ENCODE data around the gene PLA2G4A. TPM values are rescaled to one million over a fixed set of nuclear protein-coding genes. Genes with fewer than 3 reads are reported as not detected.

Gene PLA2G4A
- total and polyA plus RNA-seq, 4 donors: 4.7 to 15.4 (median 9.0) TPM

DNA sequence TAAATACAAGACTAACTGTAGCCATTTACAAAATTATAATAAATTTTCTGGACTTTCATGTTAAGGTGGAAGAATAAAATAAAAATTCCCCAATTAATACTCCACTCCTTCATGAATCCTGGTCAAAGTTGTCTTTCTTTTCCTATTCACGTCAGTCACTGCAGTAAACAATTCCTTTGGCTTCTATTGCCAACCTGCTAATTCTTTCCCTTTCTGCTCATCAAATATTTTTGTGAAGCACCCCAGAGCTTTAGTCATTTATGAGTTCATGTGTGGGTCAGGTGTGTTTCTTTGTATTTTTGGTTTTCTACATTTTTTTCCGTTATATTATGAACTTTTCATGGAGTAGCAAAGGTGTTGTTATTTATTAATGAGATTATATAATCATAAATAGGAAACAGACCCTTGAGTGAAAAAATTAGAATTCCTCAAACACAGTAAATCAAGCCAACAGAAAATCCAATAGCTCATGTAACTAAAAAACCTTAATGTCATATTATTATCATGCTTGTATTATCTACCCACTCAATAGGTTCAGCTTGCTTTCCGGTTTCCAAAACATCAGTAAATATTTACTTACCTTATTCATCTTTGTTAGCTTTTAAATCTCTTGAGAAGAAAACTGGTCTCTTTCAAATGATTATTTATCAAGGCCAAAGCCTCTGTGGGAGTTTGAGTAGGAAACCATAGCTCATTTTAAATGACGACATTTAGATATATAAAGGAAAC lies 29.6 kb upstream of the PLA2G4A start:
- Histone ChIP-seq H3K9me3 (ENCODE audit: control insufficient read depth, insufficient read depth, low read length) (no peaks in the 10 kb centered on the region), H3K27ac (ENCODE audit: low read depth, low read length) (no peak overlapping the region), H3K36me3 (ENCODE audit: control insufficient read depth, insufficient read depth, low read length) (no peaks in the 10 kb centered on the region), H3K27me3 (ENCODE audit: control insufficient read depth, insufficient read depth, low read length) (no peaks in the 10 kb centered on the region), H3K4me3 (ENCODE audit: low read depth, low read length) (no peak overlapping the region), H3K4me1 (ENCODE audit: control insufficient read depth, insufficient read depth, low read length) (no peaks in the 10 kb centered on the region)
- WGBS (ENCODE audit: insufficient coverage): no CpG with 5 or more reads among the region's 4 CpGs
- DNase-seq (ENCODE audit: low read depth in 4 of 6, low spot score in 6 of 6): no peak

DNA sequence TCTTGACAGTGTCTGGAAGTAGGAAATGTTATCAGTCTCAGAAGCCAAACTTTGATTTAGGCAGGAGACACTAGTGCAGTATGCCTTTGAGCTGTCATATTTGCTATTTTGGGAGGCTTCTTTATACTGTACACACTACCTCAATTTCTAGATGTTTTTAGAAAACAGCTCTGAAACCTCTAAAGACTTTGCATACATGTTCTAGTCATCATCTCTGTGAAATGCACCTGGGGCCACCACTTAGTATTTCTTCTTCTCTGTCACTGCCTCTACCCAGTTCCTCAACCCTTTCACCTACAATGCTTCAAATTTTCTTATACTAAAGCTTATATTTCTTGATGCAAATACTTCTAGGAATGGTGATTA lies 29.1 kb upstream of the PLA2G4A start:
- H3K27ac ChIP-seq (ENCODE audit: low read depth, low read length): no peak overlapping the region
- DNase-seq (ENCODE audit: low read depth in 4 of 6, low spot score in 6 of 6): no peak
- H3K36me3 ChIP-seq (ENCODE audit: control insufficient read depth, insufficient read depth, low read length): no peaks in the 10 kb centered on the region
- H3K27me3 ChIP-seq (ENCODE audit: control insufficient read depth, insufficient read depth, low read length): no peaks in the 10 kb centered on the region
- H3K4me3 ChIP-seq (ENCODE audit: low read depth, low read length): no peak overlapping the region
- H3K4me1 ChIP-seq (ENCODE audit: control insufficient read depth, insufficient read depth, low read length): no peaks in the 10 kb centered on the region
- no peaks in the 10 kb centered on the region for H3K9me3 ChIP-seq (ENCODE audit: control insufficient read depth, insufficient read depth, low read length)

DNA sequence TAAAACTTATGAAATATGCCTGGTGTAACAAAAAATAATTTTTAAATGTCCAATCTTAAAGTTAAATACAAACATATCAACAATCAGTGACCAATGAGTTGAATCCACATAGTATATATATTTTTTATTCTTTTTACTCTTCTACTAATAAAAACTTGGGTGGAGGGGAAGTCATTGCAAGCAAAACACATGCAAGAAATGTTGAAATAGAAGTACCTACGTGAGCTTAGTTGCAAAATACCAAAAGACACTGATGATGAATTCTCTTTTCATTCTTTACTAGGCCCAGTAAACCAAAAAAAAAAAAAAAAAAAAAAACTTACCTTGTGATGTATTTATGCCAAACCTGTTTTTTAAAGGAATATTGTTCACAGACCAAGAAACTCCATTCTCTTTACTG lies 26.4 kb upstream of the PLA2G4A start:
- H3K36me3 ChIP-seq (ENCODE audit: control insufficient read depth, insufficient read depth, low read length): no peaks in the 10 kb centered on the region

DNA sequence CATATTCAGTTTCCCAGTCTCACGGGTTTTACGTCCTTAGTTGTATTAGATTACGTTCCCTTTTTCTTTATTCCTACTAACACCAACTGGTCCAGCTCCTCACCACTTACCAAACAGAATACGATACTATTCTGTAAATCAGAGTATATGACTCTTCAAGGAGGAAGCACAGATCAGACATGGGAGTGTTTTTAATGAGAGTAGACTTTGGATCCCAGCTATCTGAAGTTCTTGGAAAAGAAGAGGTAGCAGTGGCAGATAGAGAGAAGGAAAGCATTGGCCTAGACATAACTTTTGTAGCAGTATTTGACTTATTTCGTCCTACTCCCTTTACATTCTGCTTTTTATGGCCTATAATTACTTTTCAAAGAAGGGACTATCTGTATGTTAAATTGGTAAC lies 24.1 kb upstream of the PLA2G4A start:
- DNase-seq (ENCODE audit: low read depth in 4 of 6, low spot score in 6 of 6): no peak
- WGBS (ENCODE audit: insufficient coverage): no CpG with 5 or more reads among the region's 5 CpGs
- Histone ChIP-seq H3K27ac (ENCODE audit: low read depth, low read length) (no peak overlapping the region), H3K4me1 (ENCODE audit: control insufficient read depth, insufficient read depth, low read length) (no peaks in the 10 kb centered on the region), H3K9me3 (ENCODE audit: control insufficient read depth, insufficient read depth, low read length) (no peaks in the 10 kb centered on the region), H3K36me3 (ENCODE audit: control insufficient read depth, insufficient read depth, low read length) (no peaks in the 10 kb centered on the region), H3K27me3 (ENCODE audit: control insufficient read depth, insufficient read depth, low read length) (no peaks in the 10 kb centered on the region), H3K4me3 (ENCODE audit: low read depth, low read length) (no peak overlapping the region)

More for the DNA sequence above, 26.4 kb upstream of the PLA2G4A start:
- Histone ChIP-seq H3K27ac (ENCODE audit: low read depth, low read length) (no peak overlapping the region), H3K9me3 (ENCODE audit: control insufficient read depth, insufficient read depth, low read length) (no peaks in the 10 kb centered on the region), H3K4me1 (ENCODE audit: control insufficient read depth, insufficient read depth, low read length) (no peaks in the 10 kb centered on the region), H3K4me3 (ENCODE audit: low read depth, low read length) (no peak overlapping the region), H3K27me3 (ENCODE audit: control insufficient read depth, insufficient read depth, low read length) (no peaks in the 10 kb centered on the region)
- WGBS (ENCODE audit: insufficient coverage): no CpG with 5 or more reads among the region's 1 CpG
- DNase-seq (ENCODE audit: low read depth in 4 of 6, low spot score in 6 of 6): no peak

DNA sequence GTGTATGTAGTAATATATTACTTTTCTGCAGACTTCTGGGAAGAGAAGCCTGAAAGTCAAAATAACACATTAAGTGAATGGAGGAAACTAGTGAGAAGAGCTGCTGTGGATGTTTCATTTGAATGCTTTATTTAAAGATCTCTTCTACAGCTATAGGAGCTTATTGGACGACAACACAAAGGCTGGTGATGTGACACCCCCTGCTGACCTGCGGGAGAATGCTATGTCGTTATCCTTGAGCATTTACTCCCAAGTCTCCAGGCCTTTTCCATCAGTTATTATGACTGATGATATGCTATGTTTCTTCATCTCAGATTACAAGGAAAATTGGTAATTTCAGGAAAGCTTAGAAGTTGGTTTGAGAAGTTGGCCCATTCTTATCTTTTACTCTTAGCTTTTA lies 22.3 kb upstream of the PLA2G4A start:
- no peaks in the 10 kb centered on the region for H3K4me1 ChIP-seq (ENCODE audit: control insufficient read depth, insufficient read depth, low read length)
- no peak overlapping the region for H3K4me3 ChIP-seq (ENCODE audit: low read depth, low read length)
- no peaks in the 10 kb centered on the region for H3K36me3 ChIP-seq (ENCODE audit: control insufficient read depth, insufficient read depth, low read length)
- no peak for DNase-seq (ENCODE audit: low read depth in 4 of 6, low spot score in 6 of 6)
- H3K27ac ChIP-seq (ENCODE audit: low read depth, low read length): no peak overlapping the region
- H3K27me3 ChIP-seq (ENCODE audit: control insufficient read depth, insufficient read depth, low read length): no peaks in the 10 kb centered on the region
- WGBS (ENCODE audit: insufficient coverage): no CpG with 5 or more reads among the region's 3 CpGs
- no peaks in the 10 kb centered on the region for H3K9me3 ChIP-seq (ENCODE audit: control insufficient read depth, insufficient read depth, low read length)

DNA sequence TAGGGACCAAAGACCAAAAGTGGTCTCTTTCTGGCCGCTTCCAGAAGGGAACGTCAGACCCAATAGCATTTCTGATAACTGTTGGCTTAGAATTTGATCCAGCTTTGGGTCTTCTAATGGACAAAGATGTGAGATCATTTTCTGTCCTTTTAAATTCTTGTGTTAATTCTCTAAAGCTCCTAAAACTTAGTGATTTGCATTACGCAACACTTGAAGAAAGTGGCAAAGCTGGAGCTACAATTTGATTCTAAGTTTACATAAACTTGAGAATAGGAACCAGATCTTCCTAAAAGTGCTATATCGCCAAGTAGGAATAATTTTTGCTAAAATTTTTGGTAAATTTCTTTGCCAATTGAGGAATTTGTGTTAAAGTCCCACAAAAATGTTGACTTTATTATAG lies 21.6 kb upstream of the PLA2G4A start:
- Histone ChIP-seq H3K9me3 (ENCODE audit: control insufficient read depth, insufficient read depth, low read length) (no peaks in the 10 kb centered on the region), H3K4me1 (ENCODE audit: control insufficient read depth, insufficient read depth, low read length) (no peaks in the 10 kb centered on the region), H3K27me3 (ENCODE audit: control insufficient read depth, insufficient read depth, low read length) (no peaks in the 10 kb centered on the region), H3K4me3 (ENCODE audit: low read depth, low read length) (no peak overlapping the region), H3K27ac (ENCODE audit: low read depth, low read length) (no peak overlapping the region), H3K36me3 (ENCODE audit: control insufficient read depth, insufficient read depth, low read length) (no peaks in the 10 kb centered on the region)
- DNase-seq (ENCODE audit: low read depth in 4 of 6, low spot score in 6 of 6): no peak
- 78% methylated on average over 3 of the region's 4 CpGs for WGBS (ENCODE audit: insufficient coverage)

DNA sequence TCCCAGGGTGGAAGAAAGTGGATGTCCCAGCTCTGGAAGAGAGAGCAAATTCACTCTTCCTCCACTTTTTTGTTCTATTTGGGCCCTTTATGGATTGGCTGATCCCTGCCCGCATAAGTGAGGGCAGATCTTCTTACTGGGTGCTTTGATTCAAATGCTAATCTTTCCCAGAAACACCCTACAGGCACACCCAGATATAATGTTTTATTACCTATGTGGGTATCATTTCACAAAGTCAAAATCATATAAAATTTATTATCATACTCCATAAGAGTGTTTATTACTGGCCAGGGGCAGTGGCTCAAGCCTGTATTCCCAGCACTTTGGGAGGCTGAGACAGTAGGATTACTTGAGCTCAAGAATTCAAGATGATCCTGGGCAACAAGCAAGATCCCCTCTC lies 16.9 kb upstream of the PLA2G4A start:
- no CpG with 5 or more reads among the region's 1 CpG for WGBS (ENCODE audit: insufficient coverage)
- no peak overlapping the region for H3K4me3 ChIP-seq (ENCODE audit: low read depth, low read length)
- H3K27ac ChIP-seq (ENCODE audit: low read depth, low read length): no peak overlapping the region
- no peaks in the 10 kb centered on the region for H3K27me3 ChIP-seq (ENCODE audit: control insufficient read depth, insufficient read depth, low read length)
- no peak for DNase-seq (ENCODE audit: low read depth in 4 of 6, low spot score in 6 of 6)
- H3K4me1 ChIP-seq (ENCODE audit: control insufficient read depth, insufficient read depth, low read length): no peaks in the 10 kb centered on the region
- no peaks in the 10 kb centered on the region for H3K9me3 ChIP-seq (ENCODE audit: control insufficient read depth, insufficient read depth, low read length)
- H3K36me3 ChIP-seq (ENCODE audit: control insufficient read depth, insufficient read depth, low read length): no peaks in the 10 kb centered on the region

DNA sequence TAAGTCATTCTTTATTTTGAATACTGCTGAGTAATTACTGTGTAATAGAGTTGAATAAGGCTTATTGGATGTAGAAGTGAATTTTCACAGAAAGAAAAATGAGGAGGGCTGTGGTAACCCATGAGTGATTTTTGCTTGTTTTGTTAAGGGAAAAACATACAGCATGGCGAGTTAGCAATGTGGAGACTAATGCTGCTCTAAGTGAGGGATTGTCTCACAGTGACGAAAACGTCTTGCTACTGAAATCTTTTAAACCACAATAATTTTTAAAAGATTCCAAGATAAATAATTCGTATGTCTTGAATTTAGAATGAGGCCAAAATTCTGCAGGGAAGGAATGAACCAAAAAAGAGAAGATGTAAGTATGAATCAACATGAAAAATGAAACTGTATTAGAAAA lies 16.2 kb upstream of the PLA2G4A start:
- Histone ChIP-seq H3K4me1 (ENCODE audit: control insufficient read depth, insufficient read depth, low read length) (no peaks in the 10 kb centered on the region), H3K36me3 (ENCODE audit: control insufficient read depth, insufficient read depth, low read length) (no peaks in the 10 kb centered on the region), H3K9me3 (ENCODE audit: control insufficient read depth, insufficient read depth, low read length) (no peaks in the 10 kb centered on the region), H3K27me3 (ENCODE audit: control insufficient read depth, insufficient read depth, low read length) (no peaks in the 10 kb centered on the region), H3K4me3 (ENCODE audit: low read depth, low read length) (no peak overlapping the region), H3K27ac (ENCODE audit: low read depth, low read length) (no peak overlapping the region)
- WGBS (ENCODE audit: insufficient coverage): no CpG with 5 or more reads among the region's 4 CpGs
- no peak for DNase-seq (ENCODE audit: low read depth in 4 of 6, low spot score in 6 of 6)

DNA sequence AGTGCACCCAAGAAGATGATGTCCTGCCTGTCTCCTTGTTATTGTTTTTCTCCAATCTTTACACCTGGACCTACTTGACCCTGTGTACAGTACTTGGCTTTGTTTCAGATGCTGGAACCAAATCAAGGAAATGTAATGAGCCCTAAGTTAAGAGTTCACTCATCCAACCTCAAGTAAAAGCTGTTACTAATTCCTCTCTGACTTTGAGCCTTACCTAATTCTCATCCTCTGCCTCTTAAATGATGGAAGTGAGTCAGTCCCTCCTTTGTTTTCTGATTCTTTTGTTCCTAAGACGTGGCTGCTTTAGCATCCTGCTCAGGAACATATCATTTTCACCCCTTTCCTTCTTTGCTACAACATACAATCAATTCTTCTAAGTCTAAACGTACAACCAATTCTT lies 15.3 kb upstream of the PLA2G4A start:
- no peak for DNase-seq (ENCODE audit: low read depth in 4 of 6, low spot score in 6 of 6)
- WGBS (ENCODE audit: insufficient coverage): 50% methylated on average over 1 of the region's 2 CpGs
- no peak overlapping the region for H3K27ac ChIP-seq (ENCODE audit: low read depth, low read length)

DNA sequence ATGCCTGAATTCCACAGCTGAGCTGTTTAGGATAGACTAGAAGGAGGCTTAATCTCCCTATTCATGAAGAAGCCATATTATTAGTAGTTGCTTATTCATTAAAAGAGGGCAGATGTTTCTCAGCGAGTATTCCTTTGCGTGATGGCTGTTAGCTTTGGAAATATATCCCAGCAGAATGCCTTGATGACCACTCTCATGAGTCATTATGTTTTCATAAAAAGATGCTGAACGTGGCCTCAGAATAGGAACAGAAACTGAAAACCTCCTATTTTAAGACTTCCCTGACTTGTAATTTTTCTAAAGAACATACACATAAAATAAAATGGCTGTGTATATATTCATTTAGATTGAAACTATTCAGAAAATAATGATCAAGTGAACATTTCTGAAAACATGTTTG lies 9.6 kb upstream of the PLA2G4A start:
- H3K36me3 ChIP-seq (ENCODE audit: control insufficient read depth, insufficient read depth, low read length): no peaks in the 10 kb centered on the region
- 82% methylated on average over 2 of the region's 3 CpGs for WGBS (ENCODE audit: insufficient coverage)
- DNase-seq (ENCODE audit: low read depth in 4 of 6, low spot score in 6 of 6): no peak
- H3K4me3 ChIP-seq (ENCODE audit: low read depth, low read length): no peak overlapping the region
- no peaks in the 10 kb centered on the region for H3K9me3 ChIP-seq (ENCODE audit: control insufficient read depth, insufficient read depth, low read length)
- no peaks in the 10 kb centered on the region for H3K27me3 ChIP-seq (ENCODE audit: control insufficient read depth, insufficient read depth, low read length)
- no peaks in the 10 kb centered on the region for H3K4me1 ChIP-seq (ENCODE audit: control insufficient read depth, insufficient read depth, low read length)
- no peak overlapping the region for H3K27ac ChIP-seq (ENCODE audit: low read depth, low read length)

More for the DNA sequence above, 15.3 kb upstream of the PLA2G4A start:
- H3K4me3 ChIP-seq (ENCODE audit: low read depth, low read length): no peak overlapping the region
- no peaks in the 10 kb centered on the region for H3K27me3 ChIP-seq (ENCODE audit: control insufficient read depth, insufficient read depth, low read length)
- H3K4me1 ChIP-seq (ENCODE audit: control insufficient read depth, insufficient read depth, low read length): no peaks in the 10 kb centered on the region
- no peaks in the 10 kb centered on the region for H3K36me3 ChIP-seq (ENCODE audit: control insufficient read depth, insufficient read depth, low read length)
- H3K9me3 ChIP-seq (ENCODE audit: control insufficient read depth, insufficient read depth, low read length): no peaks in the 10 kb centered on the region
